Measurements from ENCODE around the gene PITPNC1.

GRCh38 chr17:67474081-67474661 lies 97.1 kb downstream of the PITPNC1 start:
- TF ChIP-seq, protein P1, sequence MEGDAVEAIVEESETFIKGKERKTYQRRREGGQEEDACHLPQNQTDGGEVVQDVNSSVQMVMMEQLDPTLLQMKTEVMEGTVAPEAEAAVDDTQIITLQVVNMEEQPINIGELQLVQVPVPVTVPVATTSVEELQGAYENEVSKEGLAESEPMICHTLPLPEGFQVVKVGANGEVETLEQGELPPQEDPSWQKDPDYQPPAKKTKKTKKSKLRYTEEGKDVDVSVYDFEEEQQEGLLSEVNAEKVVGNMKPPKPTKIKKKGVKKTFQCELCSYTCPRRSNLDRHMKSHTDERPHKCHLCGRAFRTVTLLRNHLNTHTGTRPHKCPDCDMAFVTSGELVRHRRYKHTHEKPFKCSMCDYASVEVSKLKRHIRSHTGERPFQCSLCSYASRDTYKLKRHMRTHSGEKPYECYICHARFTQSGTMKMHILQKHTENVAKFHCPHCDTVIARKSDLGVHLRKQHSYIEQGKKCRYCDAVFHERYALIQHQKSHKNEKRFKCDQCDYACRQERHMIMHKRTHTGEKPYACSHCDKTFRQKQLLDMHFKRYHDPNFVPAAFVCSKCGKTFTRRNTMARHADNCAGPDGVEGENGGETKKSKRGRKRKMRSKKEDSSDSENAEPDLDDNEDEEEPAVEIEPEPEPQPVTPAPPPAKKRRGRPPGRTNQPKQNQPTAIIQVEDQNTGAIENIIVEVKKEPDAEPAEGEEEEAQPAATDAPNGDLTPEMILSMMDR (IDR thresholded peaks at IDR 0.05) = no peak
- no peak for TF ChIP-seq POLR2A (IDR thresholded peaks at IDR 0.05)
